HEK293 (cell line): Measurements from ENCODE around the gene TAS1R1.

Source experiments
- CTCF ChIA-PET: fragments of 350-600 bp; formaldehyde crosslinking; extraction: SDS; loops from one replicate; lab custom pipeline; 2021; ENCODE audit warnings: antibody characterized with exemption; lab: Yijun Ruan, JAX
- POLR2A ChIA-PET: fragments of 300-600 bp; formaldehyde crosslinking; extraction: SDS; loops from one replicate; lab custom pipeline; 2020; ENCODE audit warnings: antibody characterized with exemption, inconsistent platforms; lab: Yijun Ruan, JAX
- H3K27ac ChIP-seq: fragments of 200-500 bp; sonication (Bioruptor generic); 2 replicates; pipeline ENCODE4 v1.5.1; 2014; ENCODE audit warnings: low read depth, low read length, control low read depth, inconsistent platforms; ENCODE audit errors: extremely low read depth
- H3K36me3 ChIP-seq, 2 experiments: fragments of 200-500 bp in 1 of 2; sonication (Bioruptor generic) in 1 of 2; 1 replicate in 1 of 2; 2 replicates in 1 of 2; pipeline ENCODE4 v1.5.1; 2014 to 2017; ENCODE audit warnings: inconsistent platforms in 2 of 2, low read length in 2 of 2; ENCODE audit not compliant: control insufficient read depth in 2 of 2, insufficient read depth in 1 of 2
- H3K4me1 ChIP-seq: fragments of 200-500 bp; sonication (Bioruptor generic); 2 replicates; pipeline ENCODE4 v1.5.1; 2014; ENCODE audit warnings: mild to moderate bottlenecking, low read length, inconsistent platforms; ENCODE audit not compliant: control insufficient read depth, insufficient read depth
- H3K4me3 ChIP-seq: 2 replicates; pipeline ENCODE4 v1.5.1; 2011; ENCODE audit warnings: low read depth, mild to moderate bottlenecking, control low read depth, low read length, moderate library complexity
- H3K9me3 ChIP-seq: fragments of 200-500 bp; sonication (Bioruptor generic); 2 replicates; pipeline ENCODE4 v1.5.1; 2014; ENCODE audit warnings: low read depth, low read length, inconsistent platforms; ENCODE audit not compliant: control insufficient read depth, insufficient read depth
- GLIS1 ChIP-seq: fragments of 450-650 bp; formaldehyde crosslinking; IDR thresholded peaks from 2 replicates; pipeline ENCODE4 v1.5.1; 2016; ENCODE audit warnings: missing biosample characterization, missing genetic modification characterization
- HOXC10 ChIP-seq: sonication (generic); formaldehyde crosslinking; IDR thresholded peaks from 2 replicates; pipeline ENCODE4 v1.8.1; 2023; ENCODE audit warnings: mild to moderate bottlenecking, missing genetic modification reagents
- KLF1 ChIP-seq: fragments of 450-650 bp; formaldehyde crosslinking; IDR thresholded peaks from 2 replicates; pipeline ENCODE4 v1.5.1; 2016; ENCODE audit warnings: missing biosample characterization, missing genetic modification characterization
- KLF16 ChIP-seq: fragments of 450-650 bp; formaldehyde crosslinking; IDR thresholded peaks from 2 replicates; pipeline ENCODE4 v1.5.1; 2017; ENCODE audit warnings: missing biosample characterization, missing genetic modification characterization
- OSR2 ChIP-seq: fragments of 450-650 bp; formaldehyde crosslinking; IDR thresholded peaks from 2 replicates; pipeline ENCODE4 v1.5.1; 2016; ENCODE audit warnings: missing biosample characterization, missing genetic modification characterization
- PATZ1 ChIP-seq: fragments of 450-650 bp; formaldehyde crosslinking; IDR thresholded peaks from 2 replicates; pipeline ENCODE4 v1.5.1; 2016; ENCODE audit warnings: missing biosample characterization, missing genetic modification characterization
- REPIN1 ChIP-seq: fragments of 450-650 bp; formaldehyde crosslinking; IDR thresholded peaks from 2 replicates; pipeline ENCODE4 v1.5.1; 2017; ENCODE audit warnings: missing biosample characterization, missing genetic modification characterization, low read depth
- SP3 ChIP-seq: fragments of 450-650 bp; formaldehyde crosslinking; IDR thresholded peaks from 2 replicates; pipeline ENCODE4 v1.5.1; 2016; ENCODE audit warnings: missing biosample characterization, missing genetic modification characterization
- ZFP37 ChIP-seq: fragments of 450-650 bp; formaldehyde crosslinking; IDR thresholded peaks from 2 replicates; pipeline ENCODE4 v1.5.1; 2016; ENCODE audit warnings: missing biosample characterization, missing genetic modification characterization
- ZIC2 ChIP-seq: fragments of 450-650 bp; formaldehyde crosslinking; IDR thresholded peaks from 2 replicates; pipeline ENCODE4 v1.5.1; 2016; ENCODE audit warnings: missing biosample characterization, missing genetic modification characterization
- ZNF132 ChIP-seq: fragments of 450-650 bp; formaldehyde crosslinking; IDR thresholded peaks from 2 replicates; pipeline ENCODE4 v1.5.1; 2017; ENCODE audit warnings: missing biosample characterization, missing genetic modification characterization, borderline replicate concordance
- ZNF133 ChIP-seq: fragments of 450-650 bp; formaldehyde crosslinking; IDR thresholded peaks from 2 replicates; pipeline ENCODE4 v1.5.1; 2016; ENCODE audit warnings: missing biosample characterization, missing genetic modification characterization
- ZNF19 ChIP-seq: fragments of 450-650 bp; formaldehyde crosslinking; IDR thresholded peaks from 2 replicates; pipeline ENCODE4; 2016; ENCODE audit warnings: missing biosample characterization, missing genetic modification characterization, low read depth
- ZNF266 ChIP-seq: fragments of 450-650 bp; formaldehyde crosslinking; IDR thresholded peaks from 2 replicates; pipeline ENCODE4 v1.5.1; 2016; ENCODE audit warnings: missing biosample characterization, missing genetic modification characterization, low read depth
- ZNF416 ChIP-seq: fragments of 450-650 bp; formaldehyde crosslinking; IDR thresholded peaks from 2 replicates; pipeline ENCODE4 v1.5.1; 2016; ENCODE audit warnings: missing biosample characterization, missing genetic modification characterization
- ZNF423 ChIP-seq: fragments of 450-650 bp; formaldehyde crosslinking; IDR thresholded peaks from 2 replicates; pipeline ENCODE4 v1.5.1; 2016; ENCODE audit warnings: missing biosample characterization, missing genetic modification characterization
- ZNF449 ChIP-seq: fragments of 450-650 bp; formaldehyde crosslinking; IDR thresholded peaks from 2 replicates; pipeline ENCODE4 v1.5.1; 2017; ENCODE audit warnings: missing biosample characterization, mild to moderate bottlenecking, missing genetic modification characterization, moderate library complexity
- ZNF529 ChIP-seq: fragments of 450-650 bp; formaldehyde crosslinking; IDR thresholded peaks from 2 replicates; pipeline ENCODE4 v1.5.1; 2017; ENCODE audit warnings: missing genetic modification characterization, missing biosample characterization; ENCODE audit not compliant: insufficient replicate concordance
- ZNF561 ChIP-seq: fragments of 450-650 bp; IDR thresholded peaks from 2 replicates; pipeline ENCODE4 v1.5.1; 2018; ENCODE audit warnings: missing biosample characterization, missing genetic modification characterization, borderline replicate concordance
- ZNF571 ChIP-seq: fragments of 450-650 bp; formaldehyde crosslinking; IDR thresholded peaks from 2 replicates; pipeline ENCODE4 v1.5.0; 2017; ENCODE audit warnings: missing biosample characterization, missing genetic modification characterization
- ZNF596 ChIP-seq: fragments of 450-650 bp; IDR thresholded peaks from 2 replicates; pipeline ENCODE4 v1.5.0; 2018; ENCODE audit warnings: missing biosample characterization, mild to moderate bottlenecking, missing genetic modification characterization, moderate library complexity
- ZNF701 ChIP-seq: fragments of 450-650 bp; formaldehyde crosslinking; IDR thresholded peaks from 2 replicates; pipeline ENCODE4 v1.5.1; 2016; ENCODE audit warnings: missing biosample characterization, missing genetic modification characterization
- ZNF776 ChIP-seq: fragments of 450-650 bp; formaldehyde crosslinking; IDR thresholded peaks from 2 replicates; pipeline ENCODE4 v1.5.0; 2017; ENCODE audit warnings: missing biosample characterization, missing genetic modification characterization, borderline replicate concordance
- ZNF837 ChIP-seq: fragments of 450-650 bp; formaldehyde crosslinking; IDR thresholded peaks from 2 replicates; pipeline ENCODE4 v1.5.1; 2016; ENCODE audit warnings: missing biosample characterization, missing genetic modification characterization

TAS1R1 gene

GRCh38 chr1:6526316-6526715 lies 28.8 kb upstream of the TAS1R1 start:
- no peak overlapping the region for H3K4me3 ChIP-seq
- H3K4me1 ChIP-seq, result no peaks in the 10 kb centered on the region
- H3K36me3 ChIP-seq, result peaks cover 32 to 72% of the 10 kb centered on the region in 2 experiments
- ChIA-PET CTCF (interaction anchor here (0.7 to 1.8 kb wide), 2 partner anchors 40 to 100 kb away, joined by 4 to 5 read pairs; no protein-coding TSS in a partner anchor), POLR2A (no interaction called here)
- H3K9me3 ChIP-seq, result no peaks in the 10 kb centered on the region
- TF ChIP-seq ZIC2 (tag by site-specific recombination) (no peak), SP3 (no peak), ZNF266 (tag by site-specific recombination) (no peak), REPIN1 (no peak), ZNF19 (no peak), OSR2 (tag by site-specific recombination) (no peak), ZNF133 (tag by site-specific recombination) (no peak), ZNF132 (tag by site-specific recombination) (no peak), ZNF416 (no peak), ZNF529 (tag by site-specific recombination) (no peak), ZNF561 (tag by site-specific recombination) (no peak), KLF16 (tag by site-specific recombination) (no peak), KLF1 (tag by site-specific recombination) (no peak), ZNF837 (tag by site-specific recombination) (no peak), ZNF701 (tag by site-specific recombination) (no peak), ZNF423 (tag by site-specific recombination) (no peak), GLIS1 (tag by site-specific recombination) (no peak), ZNF776 (tag by site-specific recombination) (no peak), ZNF571 (tag by site-specific recombination) (no peak)
- no peak overlapping the region for H3K27ac ChIP-seq

- TF ChIP-seq REPIN1 (no peak), HOXC10 (CRISPR knock-in tag) (no peak)
- CTCF ChIA-PET, result interaction anchor here (1.0 to 1.4 kb wide), 2 partner anchors 15 to 29 kb away, joined by 3 read pairs; no protein-coding TSS in a partner anchor
Measured at GRCh38 chr1:6528492-6528891, 26.6 kb upstream of the TAS1R1 start.

GRCh38 chr1:6530504-6531160 lies 24.5 kb upstream of the TAS1R1 start:
- TF ChIP-seq ZFP37 (tag by site-specific recombination) (no peak), GLIS1 (tag by site-specific recombination) (no peak), ZNF449 (tag by site-specific recombination) (no peak), PATZ1 (tag by site-specific recombination) (no peak), ZNF596 (no peak), REPIN1 (no peak)
- TF ChIP-seq, all 188 proteins: peak for 0
- CTCF ChIA-PET, result interaction anchor here (0.7 kb wide), 1 partner anchor 128 kb away, joined by 3 read pairs; no protein-coding TSS in a partner anchor
- peaks cover 49 to 94% of the 10 kb centered on the region in 2 experiments for H3K36me3 ChIP-seq
- H3K27ac ChIP-seq, result no peak overlapping the region
- H3K9me3 ChIP-seq, result no peaks in the 10 kb centered on the region
- POLR2A ChIA-PET, result no interaction called here
- H3K4me1 ChIP-seq, result no peaks in the 10 kb centered on the region
- no peak overlapping the region for H3K4me3 ChIP-seq

More at GRCh38 chr1:6528492-6528891, 26.6 kb upstream of the TAS1R1 start:
- Histone ChIP-seq H3K27ac (no peak overlapping the region), H3K36me3 (peaks cover 38 to 89% of the 10 kb centered on the region in 2 experiments), H3K4me3 (no peak overlapping the region), H3K4me1 (no peaks in the 10 kb centered on the region), H3K9me3 (no peaks in the 10 kb centered on the region)
- POLR2A ChIA-PET, result interaction anchor here (0.7 kb wide), 1 partner anchor 76 kb away, joined by 3 read pairs; no protein-coding TSS in a partner anchor
